B cell (primary cell): ENCODE results near the gene GZMM. TPM values are rescaled to one million over a fixed set of nuclear protein-coding genes. Genes with fewer than 3 reads are reported as not detected.

Source experiments
- ATAC-seq: fragments of 200-7000 bp; cut with Tn5 transposase; one replicate; pipeline ENCODE4 v1.10.0; 2021; ENCODE audit warnings: low read depth, mild to moderate bottlenecking, moderate number of reproducible peaks, moderate library complexity
- CTCF ChIA-PET: fragments of 350-600 bp; sonication (Branson Sonifier 250); formaldehyde crosslinking; loops from one replicate; lab custom pipeline; 2021; ENCODE audit warnings: antibody characterized with exemption, inconsistent platforms; lab: Charles Lee
- POLR2A ChIA-PET: fragments of 350-600 bp; sonication (Branson Sonifier 250); formaldehyde crosslinking; loops from one replicate; lab custom pipeline; 2021; ENCODE audit warnings: antibody characterized with exemption; lab: Charles Lee
- DNase-seq: peaks from one replicate; pipeline ENCODE4 v3.0.0; 2013
- H2AFZ ChIP-seq: 2 replicates; pipeline ENCODE4 v1.6.1; 2012; ENCODE audit warnings: mild to moderate bottlenecking, low read depth, low read length; ENCODE audit not compliant: insufficient read depth, poor library complexity, severe bottlenecking
- H3K27ac ChIP-seq, 2 donors: 1 replicate in 1 of 2; 2 replicates in 1 of 2; pipeline ENCODE4 v1.5.1; 2012 to 2013; ENCODE audit warnings: low read length in 2 of 2, mild to moderate bottlenecking in 2 of 2, moderate library complexity in 1 of 2
- H3K27me3 ChIP-seq, 4 experiments: fragments of 200-600 bp in 1 of 4; sonication (generic) in 1 of 4; replicated peaks in 1 of 4; 1 replicate in 2 of 4; 2 replicates in 2 of 4; pipeline versions ENCODE4 v1.6.1 to v1.7.0; 2013 to 2016; ENCODE audit warnings: low read length in 3 of 4, mild to moderate bottlenecking in 2 of 4, mixed read lengths in 1 of 4, moderate library complexity in 1 of 4; ENCODE audit not compliant: insufficient read depth in 4 of 4, control insufficient read depth in 3 of 4; ENCODE audit errors: control extremely low read depth in 1 of 4
- H3K36me3 ChIP-seq, 2 experiments: replicated peaks in 1 of 2; 1 replicate in 1 of 2; 2 replicates in 1 of 2; pipeline versions ENCODE4 v1.6.1 to v1.7.1; 2013; ENCODE audit warnings: low read length in 1 of 2; ENCODE audit not compliant: insufficient read depth in 2 of 2, control insufficient read depth in 1 of 2; ENCODE audit errors: control extremely low read depth in 1 of 2, extremely low read depth in 1 of 2
- H3K4me1 ChIP-seq, 2 donors: fragments of 200-600 bp in 1 of 2; sonication (generic) in 1 of 2; 1 replicate in 1 of 2; 2 replicates in 1 of 2; pipeline versions ENCODE4 v1.5.1 to v1.6.1; 2013 to 2017; ENCODE audit warnings: low read length in 2 of 2; ENCODE audit not compliant: control insufficient read depth in 2 of 2, insufficient read depth in 2 of 2
- H3K4me2 ChIP-seq: replicated peaks from 2 replicates; pipeline ENCODE3; 2012; ENCODE audit warnings: mild to moderate bottlenecking, low read depth, low read length; ENCODE audit not compliant: poor library complexity, severe bottlenecking
- H3K4me3 ChIP-seq, 5 experiments: fragments of 200-600 bp in 1 of 5; sonication (generic) in 1 of 5; 1 replicate in 3 of 5; 2 replicates in 2 of 5; pipeline versions ENCODE4 v1.5.1 to v1.7.0; 2011 to 2016; ENCODE audit warnings: low read length in 4 of 5, mild to moderate bottlenecking in 4 of 5, low read depth in 2 of 5, control low read depth in 1 of 5, moderate library complexity in 1 of 5; ENCODE audit not compliant: insufficient read depth in 1 of 5; ENCODE audit errors: control extremely low read depth in 1 of 5, extremely low read depth in 1 of 5
- H3K79me2 ChIP-seq: fragments of 200-600 bp; sonication (generic); one replicate; pipeline ENCODE4 v1.6.0; 2016; ENCODE audit warnings: low read length; ENCODE audit not compliant: control insufficient read depth, insufficient read depth
- H3K9ac ChIP-seq: fragments of 200-600 bp; sonication (generic); 2 replicates; pipeline ENCODE4 v1.6.1; 2017; ENCODE audit warnings: mild to moderate bottlenecking, low read length, moderate library complexity
- H3K9me3 ChIP-seq, 3 donors: one replicate each; pipeline versions ENCODE4 v1.6.1 to v1.7.1; 2013; ENCODE audit warnings: low read length in 2 of 3; ENCODE audit not compliant: control insufficient read depth in 2 of 3, insufficient read depth in 1 of 3; ENCODE audit errors: control extremely low read depth in 1 of 3
- H4K20me1 ChIP-seq: 2 replicates; pipeline ENCODE4 v1.6.0; 2012; ENCODE audit warnings: mild to moderate bottlenecking, low read length; ENCODE audit not compliant: insufficient read depth, control insufficient read depth, poor library complexity, severe bottlenecking
- H3K27ac Mint-ChIP-seq: one replicate; pipeline ENCODE4 v1.8.0; 2021; ENCODE audit warnings: mixed read lengths
- H3K27me3 Mint-ChIP-seq: one replicate; pipeline ENCODE4 v1.8.0; 2021; ENCODE audit warnings: mixed read lengths
- H3K4me1 Mint-ChIP-seq: one replicate; pipeline ENCODE4 v1.8.0; 2021; ENCODE audit warnings: mixed read lengths
- H3K4me3 Mint-ChIP-seq: one replicate; pipeline ENCODE4 v1.8.0; 2021; ENCODE audit warnings: mixed read lengths
- H3K9me3 Mint-ChIP-seq: one replicate; pipeline ENCODE4 v1.8.0; 2022; ENCODE audit warnings: mixed read lengths; ENCODE audit not compliant: insufficient read depth
- EZH2 ChIP-seq: IDR thresholded peaks from 2 replicates; pipeline ENCODE4 v1.6.1; 2012; ENCODE audit warnings: borderline replicate concordance, low read depth, mild to moderate bottlenecking, moderate library complexity, low read length; ENCODE audit not compliant: insufficient read depth, poor library complexity, severe bottlenecking
- WGBS: methylation state at CpG from one replicate; pipeline ENCODE4 v1.1.5; 2013; ENCODE audit warnings: missing lambda C conversion rate; ENCODE audit not compliant: insufficient coverage; 5-methylcytosine and 5-hydroxymethylcytosine counted together
- intact Hi-C: fragments of 100-400 bp; cut with micrococcal nuclease; formaldehyde crosslinking; loops from one replicate; pipeline ENCODE4 v1.10.0; 2022
- polyA plus RNA-seq: library from polyadenylated mRNA; depleted of rRNA; stranded (reverse); fragments of >200 nt; gene quantifications from 2 replicates; pipeline ENCODE4 v1.2.3, GENCODE V29; 2012
- total RNA-seq, 2 donors: library from RNA; stranded (reverse); fragments of 120-200 nt in 1 of 2; gene quantifications; 1 replicate in 1 of 2; 2 replicates in 1 of 2; pipeline versions ENCODE4 v1.2.3 to v1.2.4, GENCODE V29; 2013 to 2022
- TF ChIP-seq, protein P1 (sequence below): fragments of 200-600 bp; IDR thresholded peaks from one replicate; pipeline ENCODE4 v1.8.0; 2022; ENCODE audit warnings: antibody characterized with exemption, mild to moderate bottlenecking

Gene GZMM
- total and polyA plus RNA-seq, 2 donors (not counting 1 experiment from before 2014, with no cell fraction given), result 2.1 TPM; not detected in 1

DNA sequence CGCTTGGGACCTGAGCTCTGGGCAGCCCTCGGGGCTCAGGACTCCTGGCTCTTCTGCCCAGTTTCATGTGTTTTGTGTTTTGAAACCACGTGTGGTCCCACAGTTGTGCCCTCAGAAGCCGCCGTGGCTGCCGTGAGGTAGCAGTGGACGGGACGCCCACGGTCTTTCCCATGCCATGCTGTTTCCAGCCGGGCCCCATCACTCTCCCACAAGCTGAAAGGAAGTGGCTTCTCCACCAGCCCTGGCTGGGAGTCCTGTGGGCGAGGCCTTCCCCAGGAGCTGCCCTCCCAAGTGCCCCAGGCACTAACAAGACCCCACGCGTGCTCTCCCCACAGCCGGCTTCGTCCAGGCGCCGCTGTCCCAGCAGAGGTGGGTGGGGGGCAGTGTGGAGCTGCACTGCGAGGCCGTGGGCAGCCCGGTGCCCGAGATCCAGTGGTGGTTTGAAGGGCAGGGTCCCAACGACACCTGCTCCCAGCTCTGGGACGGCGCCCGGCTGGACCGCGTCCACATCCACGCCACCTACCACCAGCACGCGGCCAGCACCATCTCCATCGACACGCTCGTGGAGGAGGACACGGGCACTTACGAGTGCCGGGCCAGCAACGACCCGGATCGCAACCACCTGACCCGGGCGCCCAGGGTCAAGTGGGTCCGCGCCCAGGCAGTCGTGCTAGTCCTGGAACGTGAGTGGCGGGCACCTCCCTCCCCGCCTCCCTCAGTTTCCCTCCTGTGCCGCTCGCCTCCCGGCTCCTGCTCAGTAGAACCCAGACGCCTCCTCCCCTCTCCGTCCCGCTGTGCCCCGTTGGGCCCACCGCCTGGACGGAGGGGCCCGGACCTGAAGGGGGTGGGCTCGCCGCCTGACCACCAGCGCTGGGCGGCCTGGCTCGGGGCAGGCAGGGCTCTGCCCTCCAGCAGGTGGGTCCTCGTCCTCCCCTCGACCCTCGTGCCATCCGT, 33.9 kb downstream of the GZMM start:
- Mint-ChIP-seq H3K27ac (no peak overlapping the region), H3K27me3 (no peaks in the 10 kb centered on the region), H3K4me3 (no peak overlapping the region), H3K4me1 (peaks cover 24% of the 10 kb centered on the region), H3K9me3 (no peaks in the 10 kb centered on the region)
- CTCF ChIA-PET, result no interaction called here
- Histone ChIP-seq H3K4me2 (no peak overlapping the region), H3K79me2 (peaks cover 72% of the 10 kb centered on the region), H3K36me3 (peaks cover 0 to 30% of the 10 kb centered on the region in 2 experiments), H3K9ac (no peak overlapping the region), H2AFZ (no peak overlapping the region), H3K27me3 (no peaks in the 10 kb centered on the region), H3K4me3 (no peak overlapping the region), H4K20me1 (peaks cover 86% of the 10 kb centered on the region), H3K27ac (no peak overlapping the region), H3K4me1 (peaks cover 19 to 24% of the 10 kb centered on the region in 2 donors), H3K9me3 (no peaks in the 10 kb centered on the region)
- 97% methylated on average over 61 of the region's 66 CpGs for WGBS
- POLR2A ChIA-PET, result no interaction called here
- TF ChIP-seq, protein P1, sequence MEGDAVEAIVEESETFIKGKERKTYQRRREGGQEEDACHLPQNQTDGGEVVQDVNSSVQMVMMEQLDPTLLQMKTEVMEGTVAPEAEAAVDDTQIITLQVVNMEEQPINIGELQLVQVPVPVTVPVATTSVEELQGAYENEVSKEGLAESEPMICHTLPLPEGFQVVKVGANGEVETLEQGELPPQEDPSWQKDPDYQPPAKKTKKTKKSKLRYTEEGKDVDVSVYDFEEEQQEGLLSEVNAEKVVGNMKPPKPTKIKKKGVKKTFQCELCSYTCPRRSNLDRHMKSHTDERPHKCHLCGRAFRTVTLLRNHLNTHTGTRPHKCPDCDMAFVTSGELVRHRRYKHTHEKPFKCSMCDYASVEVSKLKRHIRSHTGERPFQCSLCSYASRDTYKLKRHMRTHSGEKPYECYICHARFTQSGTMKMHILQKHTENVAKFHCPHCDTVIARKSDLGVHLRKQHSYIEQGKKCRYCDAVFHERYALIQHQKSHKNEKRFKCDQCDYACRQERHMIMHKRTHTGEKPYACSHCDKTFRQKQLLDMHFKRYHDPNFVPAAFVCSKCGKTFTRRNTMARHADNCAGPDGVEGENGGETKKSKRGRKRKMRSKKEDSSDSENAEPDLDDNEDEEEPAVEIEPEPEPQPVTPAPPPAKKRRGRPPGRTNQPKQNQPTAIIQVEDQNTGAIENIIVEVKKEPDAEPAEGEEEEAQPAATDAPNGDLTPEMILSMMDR, result no peak
- no peak for TF ChIP-seq EZH2
- peak; percentile 16 for DNase-seq
- intact Hi-C loops, result no loop called here
- no peak for ATAC-seq
